ENCODE measurements around the gene RBMS3. TPM values are rescaled to one million over a fixed set of nuclear protein-coding genes. Genes with fewer than 3 reads are reported as not detected.

RBMS3 gene
- total RNA-seq, 1 donor from 2014 or later, result 65.1 TPM

- Mint-ChIP-seq H3K4me1 (ENCODE audit: low read depth, unreplicated experiment) (no peaks in the 10 kb centered on the region), H3K27ac (ENCODE audit: unreplicated experiment) (no peak overlapping the region), H3K9me3 (ENCODE audit: unreplicated experiment) (no peaks in the 10 kb centered on the region), H3K4me3 (ENCODE audit: unreplicated experiment) (no peak overlapping the region), H3K27me3 (ENCODE audit: unreplicated experiment) (no peaks in the 10 kb centered on the region), H3K36me3 (ENCODE audit: unreplicated experiment) (no peaks in the 10 kb centered on the region)
- TF ChIP-seq CTCF (IDR thresholded peaks at IDR 0.05; ENCODE audit: partially characterized antibody, unreplicated experiment), result no peak
- no peak for DNase-seq
Observed at GRCh38 chr3:29611252-29611651, 330.4 kb downstream of the RBMS3 start.

GRCh38 chr3:29612536-29612935 lies 331.7 kb downstream of the RBMS3 start:
- Mint-ChIP-seq H3K4me1 (ENCODE audit: low read depth, unreplicated experiment) (no peaks in the 10 kb centered on the region), H3K9me3 (ENCODE audit: unreplicated experiment) (no peaks in the 10 kb centered on the region), H3K4me3 (ENCODE audit: unreplicated experiment) (no peak overlapping the region), H3K27ac (ENCODE audit: unreplicated experiment) (no peak overlapping the region), H3K27me3 (ENCODE audit: unreplicated experiment) (no peaks in the 10 kb centered on the region), H3K36me3 (ENCODE audit: unreplicated experiment) (no peaks in the 10 kb centered on the region)
- no peak for DNase-seq
- TF ChIP-seq CTCF (IDR thresholded peaks at IDR 0.05; ENCODE audit: partially characterized antibody, unreplicated experiment), result no peak

- TF ChIP-seq CTCF (IDR thresholded peaks at IDR 0.05; ENCODE audit: partially characterized antibody, unreplicated experiment), result no peak
- Mint-ChIP-seq H3K4me1 (ENCODE audit: low read depth, unreplicated experiment) (no peaks in the 10 kb centered on the region), H3K9me3 (ENCODE audit: unreplicated experiment) (no peaks in the 10 kb centered on the region), H3K36me3 (ENCODE audit: unreplicated experiment) (no peaks in the 10 kb centered on the region), H3K4me3 (ENCODE audit: unreplicated experiment) (no peak overlapping the region), H3K27me3 (ENCODE audit: unreplicated experiment) (no peaks in the 10 kb centered on the region), H3K27ac (ENCODE audit: unreplicated experiment) (no peak overlapping the region)
- DNase-seq, result no peak
Observed at GRCh38 chr3:29614954-29615353, 334.1 kb downstream of the RBMS3 start.

- Mint-ChIP-seq H3K4me3 (ENCODE audit: unreplicated experiment) (no peak overlapping the region), H3K9me3 (ENCODE audit: unreplicated experiment) (no peaks in the 10 kb centered on the region), H3K27ac (ENCODE audit: unreplicated experiment) (no peak overlapping the region), H3K4me1 (ENCODE audit: low read depth, unreplicated experiment) (no peaks in the 10 kb centered on the region), H3K36me3 (ENCODE audit: unreplicated experiment) (no peaks in the 10 kb centered on the region), H3K27me3 (ENCODE audit: unreplicated experiment) (no peaks in the 10 kb centered on the region)
- no peak for TF ChIP-seq CTCF (IDR thresholded peaks at IDR 0.05; ENCODE audit: partially characterized antibody, unreplicated experiment)
- no peak for DNase-seq
Observed at GRCh38 chr3:29618395-29619282, 337.8 kb downstream of the RBMS3 start.

GRCh38 chr3:29619676-29620075 lies 338.8 kb downstream of the RBMS3 start:
- TF ChIP-seq CTCF (IDR thresholded peaks at IDR 0.05; ENCODE audit: partially characterized antibody, unreplicated experiment), result no peak
- Mint-ChIP-seq H3K27me3 (ENCODE audit: unreplicated experiment) (no peaks in the 10 kb centered on the region), H3K27ac (ENCODE audit: unreplicated experiment) (no peak overlapping the region), H3K36me3 (ENCODE audit: unreplicated experiment) (no peaks in the 10 kb centered on the region), H3K4me3 (ENCODE audit: unreplicated experiment) (no peak overlapping the region), H3K4me1 (ENCODE audit: low read depth, unreplicated experiment) (no peaks in the 10 kb centered on the region), H3K9me3 (ENCODE audit: unreplicated experiment) (no peaks in the 10 kb centered on the region)
- DNase-seq, result no peak
